GM10248 (cell line): ENCODE measurements around the gene TMEM107.

Source experiments
- CTCF ChIA-PET: fragments of 300-600 bp; sonication (Branson Sonifier 250); formaldehyde crosslinking; extraction: SDS; loops from one replicate; lab custom pipeline; 2021; ENCODE audit warnings: antibody characterized with exemption; lab: Yijun Ruan, JAX
- POLR2A ChIA-PET: fragments of 350-650 bp; sonication (Branson Sonifier 250); formaldehyde crosslinking; extraction: SDS; loops from one replicate; lab custom pipeline; 2020; ENCODE audit warnings: antibody characterized with exemption; lab: Yijun Ruan, JAX
- DNase-seq: peaks from one replicate; pipeline ENCODE4 v3.0.0; 2012; ENCODE audit errors: extremely low spot score
- CTCF ChIP-seq: IDR thresholded peaks from 2 replicates; pipeline ENCODE4 v1.5.1; 2012; ENCODE audit warnings: mild to moderate bottlenecking, low read depth; ENCODE audit errors: extremely low read depth, missing control alignments, control extremely low read depth

The TMEM107 gene

GRCh38 chr17:8162997-8163977 is 12.9 kb downstream of the TMEM107 start:
- no peak for DNase-seq
- no peak for TF ChIP-seq CTCF
- ChIA-PET POLR2A (interaction anchor here (0.5 to 2.2 kb wide), 2 partner anchors 10 to 214 kb away, joined by 3 to 16 read pairs; partner anchors contain the start of gene KRABD2), CTCF (interaction anchor here (1.1 to 1.9 kb wide), 2 partner anchors 43 to 89 kb away, joined by 3 to 4 read pairs; no protein-coding TSS in a partner anchor)

GRCh38 chr17:8162233-8162996 is 13.8 kb downstream of the TMEM107 start, which contains the start of gene VAMP2:
Gene VAMP2 (minus strand): TSS chr17:8162948. CDS start chr17:8162879, 69 bp downstream.
- ChIA-PET POLR2A (interaction anchor here (2.2 kb wide), 1 partner anchor 10 kb away, joined by 16 read pairs; no protein-coding TSS in a partner anchor), CTCF (interaction anchor here (1.9 kb wide), 1 partner anchor 42 kb away, joined by 4 read pairs; no protein-coding TSS in a partner anchor)
- peak; percentile 81 for DNase-seq
- TF ChIP-seq CTCF = no peak

GRCh38 chr17:8161289-8162232 is 14.6 kb downstream of the TMEM107 start:
- ChIA-PET POLR2A (interaction anchor here (1.5 to 1.9 kb wide), 2 partner anchors 10 to 12 kb away, joined by 4 to 6 read pairs; no protein-coding TSS in a partner anchor), CTCF (interaction anchor here (0.6 to 1.9 kb wide), 5 partner anchors 8 to 41 kb away, joined by 3 to 4 read pairs (median 3); no protein-coding TSS in a partner anchor)
- DNase-seq = no peak
- no peak for TF ChIP-seq CTCF

- ChIA-PET CTCF (interaction anchor here (0.7 to 3.7 kb wide), 7 partner anchors 9 to 41 kb away, joined by 3 to 13 read pairs (median 4); partner anchors contain the start of gene BORCS6), POLR2A (interaction anchor here (1.5 to 1.9 kb wide), 2 partner anchors 11 to 13 kb away, joined by 4 to 6 read pairs; no protein-coding TSS in a partner anchor)
- no peak for TF ChIP-seq CTCF
- DNase-seq = no peak
These were observed 15.4 kb downstream of the TMEM107 start for GRCh38 chr17:8160741-8161221.

- no peak for TF ChIP-seq CTCF
- ChIA-PET CTCF (interaction anchor here (1.4 to 3.7 kb wide), 3 partner anchors 23 to 41 kb away, joined by 5 to 13 read pairs (median 5); partner anchors contain the start of gene BORCS6), POLR2A (interaction anchor here (1.9 kb wide), 1 partner anchor 13 kb away, joined by 6 read pairs; no protein-coding TSS in a partner anchor)
- DNase-seq = no peak
These were observed 16.0 kb downstream of the TMEM107 start for GRCh38 chr17:8160224-8160577.
